Measurements from ENCODE around the gene STARD10. TPM values are rescaled to one million over a fixed set of nuclear protein-coding genes. Genes with fewer than 3 reads are reported as not detected.

STARD10 gene
- total and polyA plus RNA-seq, 7 donors, result 29.9 to 900 (median 60.1) TPM

- H3K27ac ChIP-seq, result no peak overlapping the region
- peaks cover 0 to 7% (median 0%) of the 10 kb centered on the region in 4 donors for H3K36me3 ChIP-seq
- intact Hi-C loops (cut with DNase I), result no loop called here
- no peaks in the 10 kb centered on the region for H3K4me1 ChIP-seq
- H3K27me3 ChIP-seq, result no peaks in the 10 kb centered on the region
- TF ChIP-seq POLR2AphosphoS5 (IDR thresholded peaks at IDR 0.05), result no peak
- no peak for TF ChIP-seq EP300 (IDR thresholded peaks at IDR 0.05)
- TF ChIP-seq CTCF (IDR thresholded peaks at IDR 0.05), result no peak
- TF ChIP-seq POLR2A (IDR thresholded peaks at IDR 0.05), result no peak
- 52 to 68% methylated on average over 5 of the region's 5 CpGs for WGBS, 2 donors
- no peak for DNase-seq
- no peaks in the 10 kb centered on the region for H3K9me3 ChIP-seq
- no peak overlapping the region for H3K4me3 ChIP-seq
These were observed 31.1 kb downstream of the STARD10 start for GRCh38 chr11:72762641-72763304.

GRCh38 chr11:72760539-72761405 is 33.1 kb downstream of the STARD10 start:
- no peak overlapping the region for H3K4me3 ChIP-seq
- intact Hi-C loops (cut with DNase I), result no loop called here
- no peak for TF ChIP-seq EP300 (IDR thresholded peaks at IDR 0.05)
- TF ChIP-seq CTCF (IDR thresholded peaks at IDR 0.05), result no peak
- no peak for TF ChIP-seq POLR2A (IDR thresholded peaks at IDR 0.05)
- H3K4me1 ChIP-seq, result no peaks in the 10 kb centered on the region
- no peak for DNase-seq
- H3K27ac ChIP-seq, result no peak overlapping the region
- H3K9me3 ChIP-seq, result no peaks in the 10 kb centered on the region
- WGBS, 2 donors, result 81 to 85% methylated on average over 8 of the region's 8 CpGs
- H3K36me3 ChIP-seq, result peaks cover 0 to 11% (median 0%) of the 10 kb centered on the region in 4 donors
- H3K27me3 ChIP-seq, result no peaks in the 10 kb centered on the region

- H3K9me3 ChIP-seq, result no peaks in the 10 kb centered on the region
- intact Hi-C loops (cut with DNase I), result no loop called here
- H3K27me3 ChIP-seq, result no peaks in the 10 kb centered on the region
- 63 to 67% methylated on average over 8 of the region's 8 CpGs for WGBS, 2 donors
- H3K36me3 ChIP-seq, result peaks cover 0 to 11% (median 0%) of the 10 kb centered on the region in 4 donors
- no peak overlapping the region for H3K27ac ChIP-seq
- no peak for DNase-seq
- H3K4me3 ChIP-seq, result no peak overlapping the region
- no peaks in the 10 kb centered on the region for H3K4me1 ChIP-seq
- TF ChIP-seq CTCF (IDR thresholded peaks at IDR 0.05) (no peak), POLR2AphosphoS5 (IDR thresholded peaks at IDR 0.05) (no peak), EP300 (IDR thresholded peaks at IDR 0.05) (no peak)
These were observed 34.3 kb downstream of the STARD10 start for GRCh38 chr11:72759468-72759985.

- TF ChIP-seq POLR2A (IDR thresholded peaks at IDR 0.05) (no peak), EP300 (IDR thresholded peaks at IDR 0.05) (no peak), CTCF (IDR thresholded peaks at IDR 0.05) (no peak), POLR2AphosphoS5 (IDR thresholded peaks at IDR 0.05) (no peak)
- intact Hi-C loops (cut with DNase I), result no loop called here
- Histone ChIP-seq H3K27me3 (no peaks in the 10 kb centered on the region), H3K9me3 (no peaks in the 10 kb centered on the region), H3K27ac (no peak overlapping the region), H3K36me3 (peaks cover 0 to 11% (median 0%) of the 10 kb centered on the region in 4 donors), H3K4me3 (no peak overlapping the region), H3K4me1 (no peaks in the 10 kb centered on the region)
- WGBS, 2 donors, result 67 to 69% methylated on average over 17 of the region's 17 CpGs
- no peak for DNase-seq
These were observed 35.0 kb downstream of the STARD10 start for GRCh38 chr11:72758690-72759389.
